Spleen (tissue), 11 donors: ENCODE measurements around the gene PTGER4. TPM values are rescaled to one million over a fixed set of nuclear protein-coding genes. Genes with fewer than 3 reads are reported as not detected.

Experiments used
- DNase-seq: peaks from one replicate; pipeline ENCODE4 v3.0.0-alpha.2; 2020
- H3K27ac ChIP-seq, 8 donors: fragments of 200-600 bp; sonication (generic) in 7 of 8; 1 replicate in 4 of 8; 2 replicates in 4 of 8; pipeline versions ENCODE4 v1.5.0 to v1.8.0; 2016 to 2021; ENCODE audit warnings: inconsistent platforms in 4 of 8, mild to moderate bottlenecking in 4 of 8, moderate library complexity in 1 of 8
- H3K27me3 ChIP-seq, 7 donors: fragments of 200-600 bp; sonication (generic) in 6 of 7; replicated peaks in 1 of 7; 1 replicate in 4 of 7; 2 replicates in 3 of 7; pipeline versions ENCODE4 v1.5.0 to v1.8.0; 2016 to 2021; ENCODE audit warnings: inconsistent platforms in 3 of 7, mild to moderate bottlenecking in 1 of 7
- H3K36me3 ChIP-seq, 6 donors: fragments of 200-600 bp; sonication (generic) in 5 of 6; 1 replicate in 4 of 6; 2 replicates in 2 of 6; pipeline versions ENCODE4 v1.5.0 to v1.8.0; 2016 to 2021; ENCODE audit warnings: inconsistent platforms in 2 of 6
- H3K4me1 ChIP-seq, 6 donors: fragments of 200-600 bp; sonication (generic) in 5 of 6; 1 replicate in 3 of 6; 2 replicates in 3 of 6; pipeline versions ENCODE4 v1.5.0 to v1.8.0; 2016 to 2021; ENCODE audit warnings: inconsistent platforms in 3 of 6
- H3K4me3 ChIP-seq, 8 donors: fragments of 200-600 bp; sonication (generic) in 7 of 8; 1 replicate in 4 of 8; 2 replicates in 4 of 8; pipeline versions ENCODE4 v1.5.0 to v1.8.0; 2016 to 2021; ENCODE audit warnings: inconsistent platforms in 4 of 8, mild to moderate bottlenecking in 4 of 8, moderate library complexity in 2 of 8
- H3K9me3 ChIP-seq, 8 donors: fragments of 200-600 bp; sonication (generic) in 7 of 8; 1 replicate in 4 of 8; 2 replicates in 4 of 8; pipeline versions ENCODE4 v1.5.0 to v1.8.0; 2016 to 2021; ENCODE audit warnings: inconsistent platforms in 4 of 8
- CTCF ChIP-seq, 11 experiments: fragments of 200-600 bp in 7 of 11; fragments of 450-650 bp in 4 of 11; sonication (generic) in 4 of 11; IDR thresholded peaks in 8 of 11; conservative IDR thresholded peaks in 3 of 11; 1 replicate in 7 of 11; 2 replicates in 4 of 11; pipeline versions ENCODE4 v1.4.0 to v1.8.0; 2016 to 2021; ENCODE audit warnings: antibody characterized with exemption in 11 of 11, inconsistent platforms in 4 of 11, mild to moderate bottlenecking in 1 of 11
- POLR2A ChIP-seq, 3 donors: fragments of 450-650 bp; IDR thresholded peaks; one replicate each; pipeline ENCODE4 v1.5.1; 2017; ENCODE audit warnings: antibody characterized with exemption in 3 of 3, mild to moderate bottlenecking in 1 of 3
- POLR2AphosphoS5 ChIP-seq, 3 donors: sonication (generic); formaldehyde crosslinking; IDR thresholded peaks; one replicate each; pipeline ENCODE4 v1.5.1; 2017; ENCODE audit warnings: antibody characterized with exemption in 3 of 3
- WGBS, 5 donors: extraction: QIAGEN DNeasy Blood & Tissue Kit in 3 of 5; methylation state at CpG; one replicate each; pipeline versions ENCODE4 v1.1.5 to v1.1.7; 2013 to 2018; 5-methylcytosine and 5-hydroxymethylcytosine counted together
- intact Hi-C: fragments of 100-400 bp; cut with DNase I; formaldehyde crosslinking; loops from one replicate; pipeline ENCODE4 v1.15.0; 2023; ENCODE audit warnings: low total_unique reads
- polyA plus RNA-seq, 3 donors: library from polyadenylated mRNA; stranded (reverse); fragments of 200-250 nt; gene quantifications; one replicate each; pipeline ENCODE4 v1.2.1, GENCODE V29; 2013
- total RNA-seq, 7 donors: library from RNA; depleted of rRNA in 3 of 7; stranded (reverse); fragments of >200 nt in 3 of 7; fragmentation: NEBNext Ultra II Directional in 4 of 7; extraction: Animal tissue kit (Norgen Biotek cat#: 25700) in 4 of 7; gene quantifications; one replicate each; pipeline versions ENCODE4 v1.1.0 to v1.2.1, GENCODE V29; 2016 to 2021
- donor health status: healthy with polysubstance abuse.
- donor health status: DM: no; HTN: no; CAD: no; lungs with moderate emphysema.
- donor health status: DM: no; HTN: no; CAD: no.
- donor health status: Bipolar disorder and iron deficiency.
- donor health status: healthy.
- donor health status: DM: no; HTN: no; CAD: no.
- donor health status: DM: yes; HTN: yes; CAD: no.

PTGER4 gene
- total and polyA plus RNA-seq, 10 donors = 4.2 to 108 (median 33.2) TPM

DNA sequence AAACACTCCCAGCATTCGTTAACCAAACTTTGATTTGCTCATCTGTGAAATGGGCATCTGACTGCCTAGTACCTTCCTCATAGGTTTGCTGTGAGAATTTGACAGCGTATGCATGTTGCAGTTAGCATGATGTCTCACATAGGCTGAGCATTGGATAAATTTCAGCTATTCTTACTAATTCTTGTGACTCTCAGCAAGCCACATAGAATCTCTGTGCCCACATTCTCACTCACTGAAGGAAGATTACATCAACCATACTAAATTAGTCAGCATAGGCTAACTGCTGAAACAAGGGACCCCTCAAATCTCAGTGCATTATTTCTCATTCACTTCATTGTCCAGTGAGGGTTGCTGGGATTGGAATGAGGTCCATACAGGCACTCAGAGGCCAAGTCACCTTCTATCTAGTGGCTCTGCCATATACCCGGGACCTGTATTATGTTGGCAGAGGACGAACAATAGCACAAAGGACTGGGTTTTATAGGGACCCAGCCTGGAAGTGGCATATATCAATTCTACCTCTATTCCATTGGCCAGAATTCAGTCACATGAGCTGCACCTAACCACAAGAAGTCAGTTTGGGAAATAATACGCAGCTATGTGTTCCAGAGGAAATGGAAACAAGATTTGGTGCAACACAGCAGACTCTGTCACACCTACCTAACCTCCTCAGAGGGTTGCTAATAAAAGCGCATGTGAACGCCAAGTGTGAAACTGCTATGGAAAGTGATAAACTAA lies 4.2 kb upstream of the PTGER4 start:
- intact Hi-C loops = no loop called here
- 58 to 70% (median 61%) methylated on average over 7 of the region's 7 CpGs for WGBS, 5 donors

GRCh38 chr5:40676613-40677343 lies 2.9 kb upstream of the PTGER4 start:
- H3K27me3 ChIP-seq = peaks cover 0 to 20% (median 0%) of the 10 kb centered on the region in 7 donors
- no peak for DNase-seq
- 44 to 78% (median 70%) methylated on average over 3 of the region's 3 CpGs for WGBS, 5 donors
- no peaks in the 10 kb centered on the region for H3K9me3 ChIP-seq
- TF ChIP-seq CTCF (IDR thresholded peaks at IDR 0.05 in 8 of 11, conservative IDR thresholded peaks at IDR 0.05 in 3 of 11) = no peak
- TF ChIP-seq POLR2A (IDR thresholded peaks at IDR 0.05) = no peak
- no peak for TF ChIP-seq POLR2AphosphoS5 (IDR thresholded peaks at IDR 0.05)
- intact Hi-C loops = no loop called here
- no peak overlapping the region for H3K4me3 ChIP-seq
- H3K4me1 ChIP-seq = peaks cover 7 to 77% (median 56%) of the 10 kb centered on the region in 6 donors
- peak overlapping the region in 7 of 8 donors; percentile 4 to 97 (median 28) for H3K27ac ChIP-seq
- H3K36me3 ChIP-seq = peaks cover 0 to 8% (median 0%) of the 10 kb centered on the region in 6 donors

More for the DNA sequence above, 4.2 kb upstream of the PTGER4 start:
- H3K4me3 ChIP-seq = no peak overlapping the region
- no peak for TF ChIP-seq POLR2A (IDR thresholded peaks at IDR 0.05)
- peak in 1 of 3 donors; percentile 29 for TF ChIP-seq POLR2AphosphoS5 (IDR thresholded peaks at IDR 0.05)
- peaks cover 7 to 74% (median 48%) of the 10 kb centered on the region in 6 donors for H3K4me1 ChIP-seq
- DNase-seq = no peak
- peak overlapping the region in 4 of 8 donors; percentile 26 to 97 (median 40) for H3K27ac ChIP-seq
- no peaks in the 10 kb centered on the region for H3K36me3 ChIP-seq
- peaks cover 0 to 8% (median 0%) of the 10 kb centered on the region in 7 donors for H3K27me3 ChIP-seq
- H3K9me3 ChIP-seq = no peaks in the 10 kb centered on the region

DNA sequence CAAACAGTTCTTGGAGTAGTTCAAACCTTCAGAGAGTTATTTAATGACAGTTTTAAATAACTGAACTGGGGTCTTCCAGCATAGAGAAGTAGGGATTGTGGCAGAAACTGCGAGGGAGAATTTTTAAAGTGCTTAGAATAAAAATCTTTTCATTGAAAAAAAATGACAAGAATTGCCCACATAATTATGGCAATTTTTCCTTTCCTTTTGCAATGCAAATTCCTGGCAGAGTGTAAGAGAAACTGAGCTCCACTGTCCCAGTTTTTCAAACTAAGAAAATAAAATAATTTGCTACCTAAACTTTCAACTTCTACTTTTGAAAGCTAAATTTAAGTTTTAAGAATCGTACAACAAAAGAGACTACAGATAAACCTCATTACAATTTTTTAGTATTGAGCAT lies 2.3 kb upstream of the PTGER4 start:
- TF ChIP-seq POLR2A (IDR thresholded peaks at IDR 0.05) = no peak
- TF ChIP-seq CTCF (IDR thresholded peaks at IDR 0.05 in 8 of 11, conservative IDR thresholded peaks at IDR 0.05 in 3 of 11) = no peak
- no peak for TF ChIP-seq POLR2AphosphoS5 (IDR thresholded peaks at IDR 0.05)
- no peaks in the 10 kb centered on the region for H3K9me3 ChIP-seq
- H3K4me1 ChIP-seq = peaks cover 7 to 77% (median 54%) of the 10 kb centered on the region in 6 donors
- peaks cover 0 to 9% (median 0%) of the 10 kb centered on the region in 6 donors for H3K36me3 ChIP-seq
- DNase-seq = no peak
- H3K27me3 ChIP-seq = peaks cover 0 to 22% (median 0%) of the 10 kb centered on the region in 7 donors
- H3K4me3 ChIP-seq = no peak overlapping the region
- intact Hi-C loops = no loop called here
- H3K27ac ChIP-seq = peak overlapping the region in 6 of 8 donors; percentile 4 to 97 (median 34)
- 60 to 81% (median 61%) methylated on average over 2 of the region's 2 CpGs for WGBS, 5 donors

- no peak for DNase-seq
- no peak for TF ChIP-seq POLR2AphosphoS5 (IDR thresholded peaks at IDR 0.05)
- TF ChIP-seq POLR2A (IDR thresholded peaks at IDR 0.05) = no peak
- no peak for TF ChIP-seq CTCF (IDR thresholded peaks at IDR 0.05 in 8 of 11, conservative IDR thresholded peaks at IDR 0.05 in 3 of 11)
- 14 to 38% (median 24%) methylated on average over 2 of the region's 2 CpGs for WGBS, 5 donors
- peaks cover 0 to 9% (median 0%) of the 10 kb centered on the region in 6 donors for H3K36me3 ChIP-seq
- intact Hi-C loops = no loop called here
- no peaks in the 10 kb centered on the region for H3K9me3 ChIP-seq
- H3K4me1 ChIP-seq = peaks cover 7 to 77% (median 54%) of the 10 kb centered on the region in 6 donors
- H3K27ac ChIP-seq = peak overlapping the region in 7 of 8 donors; percentile 87 to 97 (median 90)
- H3K27me3 ChIP-seq = peaks cover 0 to 22% (median 0%) of the 10 kb centered on the region in 7 donors
- peak overlapping the region in 3 of 8 donors; percentile 63 to 91 (median 77) for H3K4me3 ChIP-seq
These were observed 1.7 kb upstream of the PTGER4 start for GRCh38 chr5:40678026-40678425.
